Mesendoderm (in vitro differentiated cells): ENCODE results near the gene MYOCD.

Source experiments
- DNase-seq: peaks from one replicate; pipeline ENCODE4 v3.0.0; 2013
- H2AK5ac ChIP-seq: 2 replicates; pipeline ENCODE4 v1.6.1; 2013; ENCODE audit warnings: low read length, inconsistent platforms
- H2BK120ac ChIP-seq: 2 replicates; pipeline ENCODE4 v1.6.1; 2013; ENCODE audit warnings: low read depth, mild to moderate bottlenecking, low read length, moderate library complexity, mixed read lengths
- H2BK15ac ChIP-seq: replicated peaks from 2 replicates; pipeline ENCODE4 v1.6.1; 2013; ENCODE audit warnings: low read depth, mild to moderate bottlenecking, moderate library complexity
- H2BK5ac ChIP-seq: 2 replicates; pipeline ENCODE4 v1.6.1; 2013; ENCODE audit warnings: low read length, inconsistent platforms
- H3K18ac ChIP-seq: 2 replicates; pipeline ENCODE4 v1.6.1; 2013; ENCODE audit warnings: mild to moderate bottlenecking, low read length, mixed read lengths
- H3K23ac ChIP-seq: one replicate; pipeline ENCODE4 v1.6.1; 2013; ENCODE audit warnings: low read length
- H3K27ac ChIP-seq: 2 replicates; pipeline ENCODE4 v1.5.1; 2013; ENCODE audit warnings: low read depth, mild to moderate bottlenecking, inconsistent platforms, low read length, moderate library complexity
- H3K27me3 ChIP-seq: 2 replicates; pipeline ENCODE4 v1.6.1; 2013; ENCODE audit warnings: low read length, control low read depth, mild to moderate bottlenecking, inconsistent platforms; ENCODE audit not compliant: insufficient read depth, poor library complexity
- H3K36me3 ChIP-seq: 2 replicates; pipeline ENCODE4 v1.6.1; 2013; ENCODE audit warnings: low read length, inconsistent platforms; ENCODE audit not compliant: control insufficient read depth, insufficient read depth
- H3K4ac ChIP-seq: one replicate; pipeline ENCODE4 v1.6.1; 2013; ENCODE audit warnings: low read depth, mild to moderate bottlenecking, low read length, moderate library complexity
- H3K4me1 ChIP-seq: 2 replicates; pipeline ENCODE4 v1.6.1; 2013; ENCODE audit warnings: low read depth, low read length, inconsistent platforms; ENCODE audit not compliant: control insufficient read depth
- H3K4me2 ChIP-seq: 2 replicates; pipeline ENCODE4 v1.6.1; 2013; ENCODE audit warnings: low read length
- H3K4me3 ChIP-seq: 2 replicates; pipeline ENCODE4 v1.5.1; 2013; ENCODE audit warnings: mild to moderate bottlenecking, low read length
- H3K56ac ChIP-seq: one replicate; pipeline ENCODE4 v1.6.1; 2013; ENCODE audit warnings: low read length
- H3K79me1 ChIP-seq: 2 replicates; pipeline ENCODE4 v1.6.1; 2013; ENCODE audit warnings: low read length, inconsistent platforms
- H3K79me2 ChIP-seq: 2 replicates; pipeline ENCODE4 v1.6.1; 2013; ENCODE audit warnings: mild to moderate bottlenecking, low read length; ENCODE audit not compliant: control insufficient read depth, insufficient read depth
- H3K9ac ChIP-seq: 2 replicates; pipeline ENCODE4 v1.6.1; 2013; ENCODE audit warnings: low read length, inconsistent platforms
- H4K5ac ChIP-seq: one replicate; pipeline ENCODE4 v1.6.1; 2013; ENCODE audit warnings: low read length
- H4K8ac ChIP-seq: one replicate; pipeline ENCODE4 v1.6.1; 2013; ENCODE audit warnings: low read depth, mild to moderate bottlenecking, control low read depth, low read length, moderate library complexity
- WGBS: extraction: QIAGEN DNeasy Blood & Tissue Kit; methylation state at CpG from one replicate; pipeline ENCODE4 v1.1.7; 2013; ENCODE audit warnings: low lambda C conversion rate, missing lambda C conversion rate; ENCODE audit not compliant: insufficient coverage; ENCODE audit errors: extremely low coverage; 5-methylcytosine and 5-hydroxymethylcytosine counted together

MYOCD gene

DNA sequence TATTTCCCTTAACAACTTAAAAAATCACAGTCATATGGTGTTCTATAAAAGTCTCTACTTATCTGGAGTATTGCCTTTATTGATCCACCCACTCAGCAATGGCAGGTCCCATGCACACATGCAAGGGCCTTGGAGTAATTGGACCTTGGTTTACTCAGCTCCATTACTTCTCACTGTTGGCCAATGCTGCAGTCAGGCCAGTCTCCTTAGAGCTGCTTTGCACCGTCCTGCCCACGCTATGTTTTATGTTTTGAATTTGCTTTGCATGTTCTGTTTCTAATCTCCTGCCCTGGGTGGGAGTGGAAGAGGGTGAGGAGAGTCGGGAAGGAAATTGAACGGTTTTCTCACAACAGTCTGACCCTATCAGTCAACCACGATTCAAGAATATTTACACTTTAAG lies 147.2 kb downstream of the MYOCD start:
- Histone ChIP-seq H3K4me3 (no peak overlapping the region), H4K8ac (no peak overlapping the region), H4K5ac (no peak overlapping the region), H3K27ac (no peak overlapping the region), H2BK15ac (no peak overlapping the region), H3K79me2 (no peaks in the 10 kb centered on the region), H3K4me1 (no peaks in the 10 kb centered on the region), H3K56ac (no peak overlapping the region), H3K4me2 (no peak overlapping the region), H3K36me3 (no peaks in the 10 kb centered on the region), H3K4ac (no peak overlapping the region), H2BK120ac (no peak overlapping the region), H3K9ac (no peak overlapping the region), H2AK5ac (no peak overlapping the region), H3K23ac (no peak overlapping the region), H3K27me3 (no peaks in the 10 kb centered on the region), H2BK5ac (no peak overlapping the region), H3K18ac (no peak overlapping the region), H3K79me1 (no peaks in the 10 kb centered on the region)
- no peak for DNase-seq
- WGBS, result no CpG with 5 or more reads among the region's 5 CpGs

DNA sequence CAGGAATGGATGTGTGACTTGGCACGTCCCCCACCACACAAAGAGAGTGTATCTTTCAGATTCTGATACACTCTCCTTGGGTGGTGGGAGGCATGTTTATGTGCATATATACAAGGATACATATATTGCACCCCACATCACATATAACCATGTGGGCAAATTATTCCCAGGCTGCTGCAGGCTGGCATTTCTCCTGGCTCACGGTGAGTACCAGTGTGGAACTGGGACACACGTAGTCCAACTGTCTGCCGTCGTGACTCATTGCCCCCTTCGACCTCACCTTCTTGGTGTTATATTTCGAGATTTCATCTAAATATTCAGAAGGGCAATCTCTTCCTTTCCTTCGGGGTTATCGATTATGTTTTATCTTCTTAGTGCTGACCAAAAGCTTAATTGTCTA lies 148.0 kb downstream of the MYOCD start:
- H2AK5ac ChIP-seq, result no peak overlapping the region
- H3K4me2 ChIP-seq, result no peak overlapping the region
- WGBS, result no CpG with 5 or more reads among the region's 9 CpGs
- no peaks in the 10 kb centered on the region for H3K79me1 ChIP-seq
- no peak overlapping the region for H3K27ac ChIP-seq
- H3K23ac ChIP-seq, result no peak overlapping the region
- no peak for DNase-seq
- H3K4ac ChIP-seq, result no peak overlapping the region
- H2BK5ac ChIP-seq, result no peak overlapping the region
- no peak overlapping the region for H2BK15ac ChIP-seq
- H3K27me3 ChIP-seq, result no peaks in the 10 kb centered on the region
- H2BK120ac ChIP-seq, result no peak overlapping the region
- no peak overlapping the region for H4K8ac ChIP-seq
- H3K9ac ChIP-seq, result no peak overlapping the region
- no peaks in the 10 kb centered on the region for H3K36me3 ChIP-seq
- H3K56ac ChIP-seq, result no peak overlapping the region
- H3K18ac ChIP-seq, result no peak overlapping the region
- no peak overlapping the region for H3K4me3 ChIP-seq
- H3K4me1 ChIP-seq, result no peaks in the 10 kb centered on the region
- H4K5ac ChIP-seq, result no peak overlapping the region
- no peaks in the 10 kb centered on the region for H3K79me2 ChIP-seq

- Histone ChIP-seq H3K27ac (no peak overlapping the region), H3K9ac (no peak overlapping the region), H3K4me1 (no peaks in the 10 kb centered on the region), H3K79me1 (no peaks in the 10 kb centered on the region), H4K5ac (no peak overlapping the region), H2AK5ac (no peak overlapping the region), H2BK120ac (no peak overlapping the region), H3K79me2 (no peaks in the 10 kb centered on the region), H2BK5ac (no peak overlapping the region), H2BK15ac (no peak overlapping the region), H3K23ac (no peak overlapping the region), H3K56ac (no peak overlapping the region), H3K27me3 (no peaks in the 10 kb centered on the region), H3K4me3 (no peak overlapping the region), H3K18ac (no peak overlapping the region), H3K4ac (no peak overlapping the region), H4K8ac (no peak overlapping the region), H3K36me3 (no peaks in the 10 kb centered on the region), H3K4me2 (no peak overlapping the region)
- no CpG with 5 or more reads among the region's 2 CpGs for WGBS
- DNase-seq, result no peak
Observed at GRCh38 chr17:12814718-12815117, 149.0 kb downstream of the MYOCD start.

GRCh38 chr17:12815642-12816141 lies 150.0 kb downstream of the MYOCD start:
- H3K4ac ChIP-seq, result no peak overlapping the region
- H3K79me2 ChIP-seq, result no peaks in the 10 kb centered on the region
- H3K9ac ChIP-seq, result no peak overlapping the region
- H2AK5ac ChIP-seq, result no peak overlapping the region
- H4K5ac ChIP-seq, result no peak overlapping the region
- no peak overlapping the region for H3K27ac ChIP-seq
- H3K4me3 ChIP-seq, result no peak overlapping the region
- H3K79me1 ChIP-seq, result no peaks in the 10 kb centered on the region
- WGBS, result no CpG with 5 or more reads among the region's 3 CpGs
- no peak overlapping the region for H2BK15ac ChIP-seq
- no peaks in the 10 kb centered on the region for H3K4me1 ChIP-seq
- H2BK5ac ChIP-seq, result no peak overlapping the region
- no peak overlapping the region for H3K23ac ChIP-seq
- no peaks in the 10 kb centered on the region for H3K36me3 ChIP-seq
- H3K56ac ChIP-seq, result no peak overlapping the region
- no peak overlapping the region for H2BK120ac ChIP-seq
- H3K4me2 ChIP-seq, result no peak overlapping the region
- no peaks in the 10 kb centered on the region for H3K27me3 ChIP-seq
- DNase-seq, result no peak
- no peak overlapping the region for H4K8ac ChIP-seq
- H3K18ac ChIP-seq, result no peak overlapping the region
